T-helper 2 cell treated with Interferon-gamma antibody and Interleukin-4, amounts not matched to agents 100 ng/mL and 5 ng/mL, for 36 hours (primary cell): ENCODE data around the gene ARID2. TPM values are rescaled to one million over a fixed set of nuclear protein-coding genes. Genes with fewer than 3 reads are reported as not detected.

ENCODE experiments used
- intact Hi-C: fragments of 100-400 bp; cut with micrococcal nuclease; formaldehyde crosslinking; loops from one replicate; pipeline ENCODE4 v1.15.1; 2023
- total RNA-seq: library from RNA; stranded (reverse); gene quantifications from 2 replicates; pipeline ENCODE4 v1.2.3, GENCODE V29; 2022

Gene ARID2
- 51.6 and 52.5 TPM in 2 replicates for total RNA-seq

- intact Hi-C loops, result loop anchor here (1.0 to 10.0 kb wide), 7 partner anchors 148 to 1922 kb away; partner anchors contain the start of genes SLC38A2 and TWF1
Measured at GRCh38 chr12:45729233-45730083, at the start of gene ARID2. TSS of gene ARID2 (plus strand) at chr12:45729706. CDS start at chr12:45729837, 131 bp downstream.

- intact Hi-C loops, result no loop called here
Measured at GRCh38 chr12:45680362-45680761, 49.1 kb upstream of the ARID2 start.

DNA sequence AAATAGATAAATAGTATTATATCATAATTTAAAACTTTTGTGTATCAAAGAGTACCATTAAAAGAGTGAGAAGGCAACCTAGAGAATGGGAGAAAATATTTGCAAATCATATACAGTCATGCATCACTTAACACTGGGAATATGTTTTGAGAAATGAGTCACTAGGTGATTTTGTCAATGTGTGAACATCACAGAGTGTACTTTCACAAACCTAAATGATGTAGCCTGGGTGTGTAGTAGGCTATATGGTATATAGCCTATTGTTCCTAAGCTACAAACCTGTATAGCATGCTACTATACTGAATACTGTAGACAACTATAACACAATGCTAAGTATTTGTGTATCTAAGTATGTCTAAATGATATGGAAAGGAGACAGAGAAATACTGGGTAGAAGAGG is 48.0 kb upstream of the ARID2 start:
- intact Hi-C loops, result no loop called here

DNA sequence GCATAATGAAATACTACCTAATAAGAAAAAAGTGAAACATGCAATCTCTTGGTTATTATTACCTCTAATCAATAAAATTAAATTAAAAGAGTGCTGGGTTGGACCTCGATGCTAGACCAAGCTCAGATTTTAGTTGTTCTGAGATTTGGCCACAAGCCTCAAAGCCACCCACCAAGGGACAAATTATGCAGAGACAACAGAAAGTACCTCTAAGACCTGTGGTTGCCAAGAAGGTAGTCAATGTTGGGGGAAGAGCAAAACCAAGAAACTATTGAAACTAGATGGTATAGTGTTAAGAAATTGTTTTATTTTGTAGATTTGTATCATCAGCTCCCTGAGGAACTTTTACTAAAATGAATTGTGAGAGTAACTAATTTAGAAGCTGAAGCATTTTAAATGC is 43.8 kb upstream of the ARID2 start:
- intact Hi-C loops, result no loop called here

DNA sequence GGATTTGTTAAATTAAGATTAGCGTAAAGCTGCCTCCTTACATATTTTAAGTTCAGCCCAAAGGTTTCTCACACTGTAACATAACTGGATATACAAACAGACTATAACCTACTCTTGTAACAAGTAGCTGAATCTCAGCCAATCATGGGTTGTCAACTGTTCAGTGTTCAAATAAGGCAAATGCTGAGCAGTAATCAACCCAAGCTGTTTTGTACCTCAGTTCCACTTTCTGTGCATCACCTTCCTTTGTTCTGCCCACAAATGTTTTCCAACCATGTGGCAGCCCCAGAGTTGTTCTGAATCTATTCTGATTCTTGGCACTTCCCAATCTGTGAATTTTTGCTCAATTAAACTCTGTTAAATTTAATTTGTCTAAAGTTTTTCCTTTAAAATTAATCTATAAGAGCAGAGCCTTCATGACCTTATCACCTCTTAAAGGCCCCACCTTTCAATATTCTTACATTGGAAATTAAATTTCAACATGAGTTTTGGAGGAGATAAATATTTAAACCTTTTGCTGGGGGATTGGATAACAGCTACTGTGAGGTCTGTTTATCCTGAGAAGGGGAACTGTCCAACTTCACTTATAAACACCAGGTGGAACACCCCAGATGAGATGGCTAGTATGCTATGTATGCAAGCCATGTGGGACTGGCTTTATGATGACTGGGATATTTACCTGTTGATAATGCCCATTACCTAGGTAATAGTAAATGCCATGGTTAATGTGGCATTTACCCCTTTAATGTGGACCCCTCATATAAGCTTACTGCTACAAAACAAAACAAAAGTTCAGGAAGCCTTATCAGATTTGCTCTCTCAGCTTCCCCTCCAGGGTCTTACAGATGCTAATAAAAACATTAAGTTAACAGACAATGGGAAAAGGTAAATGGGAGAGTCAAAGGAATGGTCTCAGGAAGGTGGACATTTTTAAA is 42.2 kb upstream of the ARID2 start:
- intact Hi-C loops, result no loop called here

- intact Hi-C loops, result no loop called here
Measured at GRCh38 chr12:45688183-45688582, 41.3 kb upstream of the ARID2 start.

GRCh38 chr12:45695035-45695434 is 34.5 kb upstream of the ARID2 start:
- intact Hi-C loops, result no loop called here

DNA sequence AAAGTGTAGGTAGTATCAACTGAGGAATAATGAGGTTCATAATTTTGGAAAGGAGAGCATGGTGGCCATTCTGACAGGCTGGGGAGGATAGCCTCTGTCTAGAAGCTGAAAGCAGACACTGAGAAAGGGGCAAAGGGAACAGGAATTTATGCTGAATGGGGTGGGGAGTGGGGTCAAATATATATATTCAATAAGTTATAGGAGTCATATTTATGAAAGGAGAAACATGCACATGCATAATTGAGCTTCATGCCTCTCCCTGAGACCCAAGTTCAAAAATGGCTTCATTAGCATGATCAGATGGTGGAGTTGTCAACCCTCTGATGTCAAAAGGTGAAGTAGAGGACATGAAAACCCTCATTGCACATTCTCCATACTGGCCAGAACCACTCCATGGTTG is 33.9 kb upstream of the ARID2 start:
- intact Hi-C loops, result no loop called here

- intact Hi-C loops, result no loop called here
Measured at GRCh38 chr12:45696049-45696448, 33.5 kb upstream of the ARID2 start.

GRCh38 chr12:45697371-45697770 is 32.1 kb upstream of the ARID2 start:
- intact Hi-C loops, result no loop called here

DNA sequence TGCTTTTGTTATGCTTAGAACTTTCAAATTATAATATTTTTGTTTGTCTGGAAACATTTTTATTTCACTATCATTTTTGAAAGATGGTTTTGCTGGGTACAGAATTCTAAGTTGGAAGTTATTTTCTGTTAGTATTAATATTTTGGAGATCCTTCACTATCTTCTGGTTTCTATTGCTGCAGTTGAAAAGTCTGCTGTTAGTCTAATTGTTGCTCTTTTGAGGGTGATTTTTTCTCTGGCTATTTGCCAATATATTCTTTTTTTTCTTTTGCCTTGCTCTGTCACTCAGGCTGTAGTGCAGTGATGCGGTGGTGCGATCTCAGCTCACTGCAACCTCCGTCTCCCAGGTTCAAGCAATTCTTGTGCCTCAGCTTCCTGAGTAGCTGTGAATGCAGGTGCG is 28.2 kb upstream of the ARID2 start:
- intact Hi-C loops, result no loop called here

DNA sequence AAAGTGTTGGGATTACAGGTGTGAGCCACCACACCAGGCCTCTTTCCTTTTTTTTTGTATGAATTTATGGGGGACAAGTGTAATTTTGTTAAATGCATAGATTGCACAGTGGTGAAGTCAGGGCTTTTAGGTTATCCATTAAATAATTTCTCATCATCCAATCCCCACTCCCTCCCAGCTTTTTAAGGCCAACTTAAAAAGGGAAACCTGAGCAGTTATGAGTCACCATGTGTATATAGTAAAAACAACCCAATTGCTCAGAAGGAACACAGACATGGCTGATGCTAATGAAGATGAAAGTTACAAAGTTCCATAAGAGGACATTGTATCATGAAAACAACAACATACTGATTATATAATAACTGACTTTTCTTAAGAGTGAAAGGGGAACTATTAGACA is 25.6 kb upstream of the ARID2 start:
- intact Hi-C loops, result no loop called here

DNA sequence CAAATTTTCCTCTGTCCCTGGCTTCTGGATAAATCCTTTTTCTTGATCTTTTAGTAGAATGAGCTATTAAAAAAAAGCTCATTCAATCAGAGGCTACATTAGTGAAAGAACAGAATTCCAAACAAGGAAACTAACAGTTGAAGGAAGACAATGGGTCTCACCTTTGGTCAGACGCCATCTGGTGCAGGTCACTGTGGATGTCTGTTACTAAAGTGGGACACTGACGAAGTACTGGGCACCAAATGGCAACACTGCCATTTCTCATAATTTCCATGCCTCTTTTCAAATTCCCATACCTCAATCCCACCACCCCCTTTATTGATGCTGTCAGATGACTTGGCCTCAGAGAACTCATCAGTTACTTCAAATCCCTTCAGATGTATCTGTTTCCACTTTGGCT is 24.5 kb upstream of the ARID2 start:
- intact Hi-C loops, result no loop called here

GRCh38 chr12:45705404-45705803 is 24.1 kb upstream of the ARID2 start:
- intact Hi-C loops, result no loop called here

- intact Hi-C loops, result no loop called here
Measured at GRCh38 chr12:45707241-45707857, 22.2 kb upstream of the ARID2 start.

DNA sequence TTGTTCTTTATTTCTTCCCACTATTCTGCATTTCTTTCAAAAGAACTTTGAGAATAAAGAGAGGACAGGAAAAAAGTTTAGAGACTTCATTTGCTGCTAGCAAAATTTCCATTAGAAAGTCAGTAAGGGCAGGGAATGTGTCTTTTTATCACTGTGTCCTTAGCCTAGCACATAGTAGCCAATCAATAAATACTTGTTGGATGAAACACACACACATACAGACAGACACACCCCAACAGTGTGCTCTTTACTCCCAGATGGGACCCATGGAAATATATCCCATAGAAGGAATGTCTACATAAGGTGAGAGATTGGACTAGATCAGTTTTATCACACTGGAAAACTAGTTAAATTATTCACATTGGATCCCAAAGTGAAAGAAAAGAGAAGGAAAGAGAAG is 21.1 kb upstream of the ARID2 start:
- intact Hi-C loops, result no loop called here

- intact Hi-C loops, result no loop called here
Measured at GRCh38 chr12:45708901-45709300, 20.6 kb upstream of the ARID2 start.

GRCh38 chr12:45712319-45712718 is 17.2 kb upstream of the ARID2 start:
- intact Hi-C loops, result no loop called here

- intact Hi-C loops, result no loop called here
Measured at GRCh38 chr12:45713078-45713477, 16.4 kb upstream of the ARID2 start.

- intact Hi-C loops, result no loop called here
Measured at GRCh38 chr12:45718306-45718705, 11.2 kb upstream of the ARID2 start.

- intact Hi-C loops, result loop anchor here (10.0 kb wide), 2 partner anchors 875 to 1495 kb away; no protein-coding TSS in a partner anchor
Measured at GRCh38 chr12:45720069-45720468, 9.4 kb upstream of the ARID2 start.

- intact Hi-C loops, result loop anchor here (10.0 kb wide), 2 partner anchors 877 to 1493 kb away; no protein-coding TSS in a partner anchor
Measured at GRCh38 chr12:45721369-45721768, 8.1 kb upstream of the ARID2 start.
